ENCODE measurements around the gene OR4D5.
A peak's percentile ranks its signal among the peaks of the same experiment; 100 is the strongest.

The OR4D5 gene

DNA sequence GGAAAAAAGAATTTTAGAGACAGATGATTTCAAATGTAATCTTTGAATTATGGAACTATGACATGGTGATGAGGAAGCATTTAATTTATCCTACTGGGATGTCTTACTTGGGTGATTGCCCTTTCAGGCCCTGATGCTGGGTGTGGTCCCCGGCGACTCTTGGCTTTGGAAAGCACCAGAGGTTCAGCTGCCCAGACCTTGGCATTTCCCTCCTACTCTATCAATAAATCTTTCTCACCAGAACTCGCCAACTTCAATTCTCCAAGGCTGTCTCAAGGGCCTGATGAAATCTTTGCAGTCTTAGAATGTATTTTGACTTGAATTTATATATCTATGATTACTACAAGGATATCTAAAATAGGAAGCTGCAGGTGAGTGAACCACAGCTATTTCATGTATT lies 18.5 kb upstream of the OR4D5 start:
- H3K4me3 ChIP-seq (ENCODE audit: low read length) = no peak overlapping the region
- no peak overlapping the region for H3K27ac ChIP-seq (ENCODE audit: low read length)
- TF ChIP-seq EZH2 (optimal IDR thresholded peaks at IDR 0.05; ENCODE audit: low read depth, low read length) (no peak), EZH2phosphoT487 (IDR thresholded peaks at IDR 0.05; ENCODE audit: low read length) (no peak)
- TF ChIP-seq, protein P1, sequence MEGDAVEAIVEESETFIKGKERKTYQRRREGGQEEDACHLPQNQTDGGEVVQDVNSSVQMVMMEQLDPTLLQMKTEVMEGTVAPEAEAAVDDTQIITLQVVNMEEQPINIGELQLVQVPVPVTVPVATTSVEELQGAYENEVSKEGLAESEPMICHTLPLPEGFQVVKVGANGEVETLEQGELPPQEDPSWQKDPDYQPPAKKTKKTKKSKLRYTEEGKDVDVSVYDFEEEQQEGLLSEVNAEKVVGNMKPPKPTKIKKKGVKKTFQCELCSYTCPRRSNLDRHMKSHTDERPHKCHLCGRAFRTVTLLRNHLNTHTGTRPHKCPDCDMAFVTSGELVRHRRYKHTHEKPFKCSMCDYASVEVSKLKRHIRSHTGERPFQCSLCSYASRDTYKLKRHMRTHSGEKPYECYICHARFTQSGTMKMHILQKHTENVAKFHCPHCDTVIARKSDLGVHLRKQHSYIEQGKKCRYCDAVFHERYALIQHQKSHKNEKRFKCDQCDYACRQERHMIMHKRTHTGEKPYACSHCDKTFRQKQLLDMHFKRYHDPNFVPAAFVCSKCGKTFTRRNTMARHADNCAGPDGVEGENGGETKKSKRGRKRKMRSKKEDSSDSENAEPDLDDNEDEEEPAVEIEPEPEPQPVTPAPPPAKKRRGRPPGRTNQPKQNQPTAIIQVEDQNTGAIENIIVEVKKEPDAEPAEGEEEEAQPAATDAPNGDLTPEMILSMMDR (IDR thresholded peaks at IDR 0.05; ENCODE audit: low read length) = no peak
- no peaks in the 10 kb centered on the region for H3K79me2 ChIP-seq (ENCODE audit: low read length)
- peaks cover 6% of the 10 kb centered on the region; the same call in 1 of the 2 replicates for H3K4me1 ChIP-seq (ENCODE audit: low read length)
- no peak overlapping the region for H3K9ac ChIP-seq (ENCODE audit: low read length)
- no peaks in the 10 kb centered on the region for H3K9me2 ChIP-seq (replicated peaks; ENCODE audit: insufficient read depth, low read length)
- H3K27me3 ChIP-seq (replicated peaks; ENCODE audit: insufficient read depth, low read length) = 0 out of 2 replicates have a peak, but pooled peaks cover 4% of the 10 kb centered on the region
- H4K20me1 ChIP-seq (ENCODE audit: insufficient read depth, low read length) = no peaks in the 10 kb centered on the region
- no peaks in the 10 kb centered on the region for H3F3A ChIP-seq (ENCODE audit: insufficient read depth, low read length)
- no peaks in the 10 kb centered on the region for H3K36me3 ChIP-seq (replicated peaks; ENCODE audit: insufficient read depth, low read length)
- DNase-seq = no peak
- no peak overlapping the region for H2AFZ ChIP-seq (ENCODE audit: low read length)
- no peak overlapping the region for H3K4me2 ChIP-seq (ENCODE audit: low read depth, low read length)
- H3K9me3 ChIP-seq (replicated peaks; ENCODE audit: insufficient read depth, low read length) = no peaks in the 10 kb centered on the region

DNA sequence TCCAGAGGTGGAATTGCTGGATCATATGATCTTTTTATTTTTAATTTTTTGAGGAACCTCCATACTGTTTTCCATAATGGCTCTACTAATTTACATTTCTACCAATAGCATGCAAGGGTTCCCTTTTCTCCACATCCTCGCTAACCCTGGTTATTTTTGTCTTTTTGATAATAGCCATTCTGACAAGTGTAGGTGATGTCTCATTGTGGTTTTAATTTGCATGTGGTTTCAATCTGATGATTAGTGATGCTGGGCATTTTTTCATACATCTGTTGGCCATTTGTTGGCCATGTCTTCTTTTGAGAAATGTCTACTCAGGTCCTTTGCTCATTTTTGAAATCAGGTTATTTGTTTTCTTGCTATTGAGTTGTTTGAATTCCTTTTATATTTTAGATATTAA lies 15.4 kb upstream of the OR4D5 start:
- TF ChIP-seq EZH2 (optimal IDR thresholded peaks at IDR 0.05; ENCODE audit: low read depth, low read length) (no peak), EZH2phosphoT487 (IDR thresholded peaks at IDR 0.05; ENCODE audit: low read length) (no peak)
- TF ChIP-seq, protein P1 (IDR thresholded peaks at IDR 0.05; ENCODE audit: low read length) = no peak
- H3K27ac ChIP-seq (ENCODE audit: low read length) = no peak overlapping the region
- no peaks in the 10 kb centered on the region for H3K79me2 ChIP-seq (ENCODE audit: low read length)
- peaks cover 6% of the 10 kb centered on the region; the same call in 1 of the 2 replicates for H3K4me1 ChIP-seq (ENCODE audit: low read length)
- H3K36me3 ChIP-seq (replicated peaks; ENCODE audit: insufficient read depth, low read length) = no peaks in the 10 kb centered on the region
- H2AFZ ChIP-seq (ENCODE audit: low read length) = no peak overlapping the region
- H3K27me3 ChIP-seq (replicated peaks; ENCODE audit: insufficient read depth, low read length) = 0 out of 2 replicates have a peak, but pooled peaks cover 4% of the 10 kb centered on the region
- no peaks in the 10 kb centered on the region for H3F3A ChIP-seq (ENCODE audit: insufficient read depth, low read length)
- no peaks in the 10 kb centered on the region for H4K20me1 ChIP-seq (ENCODE audit: insufficient read depth, low read length)
- H3K4me3 ChIP-seq (ENCODE audit: low read length) = no peak overlapping the region
- H3K9ac ChIP-seq (ENCODE audit: low read length) = no peak overlapping the region
- peak; percentile 61 for DNase-seq
- H3K4me2 ChIP-seq (ENCODE audit: low read depth, low read length) = no peak overlapping the region
- H3K9me3 ChIP-seq (replicated peaks; ENCODE audit: insufficient read depth, low read length) = no peaks in the 10 kb centered on the region
- H3K9me2 ChIP-seq (replicated peaks; ENCODE audit: insufficient read depth, low read length) = no peaks in the 10 kb centered on the region

DNA sequence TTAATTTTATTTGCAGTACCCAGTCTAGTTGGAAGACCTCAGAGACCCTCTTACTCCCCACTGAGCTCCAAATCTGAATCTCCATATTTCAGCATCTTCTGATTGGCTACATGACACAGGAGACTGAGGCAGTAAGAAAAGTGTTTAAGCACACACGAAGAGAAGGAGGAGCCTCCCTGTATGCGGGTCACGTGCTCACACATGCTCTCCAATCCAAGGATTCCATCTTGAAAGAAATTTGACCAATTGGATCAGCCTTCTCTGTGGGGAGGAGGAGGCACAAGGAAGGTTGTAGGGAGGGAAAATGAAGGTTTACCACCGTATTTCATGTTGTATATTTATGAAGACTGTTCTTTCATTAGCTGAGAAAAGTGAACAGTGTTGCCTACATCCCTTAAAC lies 3.0 kb downstream of the OR4D5 start:
- no peak for TF ChIP-seq EZH2phosphoT487 (IDR thresholded peaks at IDR 0.05; ENCODE audit: low read length)
- no peak for TF ChIP-seq EZH2 (optimal IDR thresholded peaks at IDR 0.05; ENCODE audit: low read depth, low read length)
- TF ChIP-seq, protein P1 (IDR thresholded peaks at IDR 0.05; ENCODE audit: low read length) = no peak
- Histone ChIP-seq H3K79me2 (ENCODE audit: low read length) (no peaks in the 10 kb centered on the region), H3K4me3 (ENCODE audit: low read length) (no peak overlapping the region), H3K9me3 (replicated peaks; ENCODE audit: insufficient read depth, low read length) (no peaks in the 10 kb centered on the region), H2AFZ (ENCODE audit: low read length) (no peak overlapping the region), H3K27me3 (replicated peaks; ENCODE audit: insufficient read depth, low read length) (no peaks in the 10 kb centered on the region), H3K9ac (ENCODE audit: low read length) (no peak overlapping the region), H3K27ac (ENCODE audit: low read length) (no peak overlapping the region), H3F3A (ENCODE audit: insufficient read depth, low read length) (no peaks in the 10 kb centered on the region), H3K9me2 (replicated peaks; ENCODE audit: insufficient read depth, low read length) (no peaks in the 10 kb centered on the region), H3K4me1 (ENCODE audit: low read length) (no peaks in the 10 kb centered on the region), H3K4me2 (ENCODE audit: low read depth, low read length) (no peak overlapping the region), H3K36me3 (replicated peaks; ENCODE audit: insufficient read depth, low read length) (no peaks in the 10 kb centered on the region), H4K20me1 (ENCODE audit: insufficient read depth, low read length) (no peaks in the 10 kb centered on the region)
- DNase-seq = no peak
